ENCODE measurements around the gene SOX18.

The SOX18 gene

DNA sequence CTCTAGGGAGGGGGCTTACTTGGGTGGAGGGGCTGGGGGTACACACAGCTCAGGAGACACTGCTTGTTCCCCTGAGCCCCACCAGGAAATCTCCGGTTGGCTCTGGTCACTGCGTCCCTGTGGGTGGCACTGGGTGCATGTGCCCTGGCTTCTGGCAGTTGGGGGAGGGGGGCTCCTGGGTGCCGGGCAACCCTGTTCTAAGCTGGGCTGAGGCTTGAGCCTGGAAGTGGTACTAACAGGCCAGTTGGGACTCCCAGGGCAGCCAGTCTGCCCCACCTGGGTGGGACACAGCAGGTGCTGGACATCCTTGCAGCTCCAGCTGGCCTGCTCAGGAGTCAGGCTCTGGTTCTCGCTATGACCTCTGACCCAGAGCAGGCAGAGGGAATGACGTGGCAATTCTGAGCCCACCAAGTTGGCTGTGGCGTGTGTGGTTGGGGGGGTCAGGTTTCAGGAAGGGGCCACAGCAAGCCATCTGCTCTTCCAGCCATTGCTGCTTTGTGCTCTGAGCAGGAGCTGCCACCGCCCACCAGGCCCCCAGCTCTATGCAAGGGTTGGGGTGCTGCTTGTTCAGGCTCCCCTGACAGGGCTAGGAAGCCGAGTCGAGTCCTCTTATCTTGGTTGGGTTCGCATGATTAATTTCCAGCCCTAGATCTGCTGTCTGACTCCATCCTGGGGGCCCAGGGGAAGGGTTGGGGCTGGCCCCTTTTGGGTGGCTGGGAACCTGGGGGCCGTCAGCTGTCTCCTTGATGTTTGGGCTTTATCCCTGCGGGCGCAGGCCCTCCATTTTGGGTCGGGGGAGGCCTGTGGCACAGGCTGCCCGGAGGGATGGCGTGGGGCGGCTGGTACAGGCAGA is 12.9 kb downstream of the SOX18 start:
- H3K4me3 ChIP-seq (ENCODE audit: low read length), result no peak overlapping the region
- TF ChIP-seq ZNF274 (IDR thresholded peaks at IDR 0.05; ENCODE audit: low read depth, low read length), result no peak

- H3K4me3 ChIP-seq (ENCODE audit: low read length), result no peak within 1 kb of the TSS
- no peak for TF ChIP-seq ZNF274 (IDR thresholded peaks at IDR 0.05; ENCODE audit: low read depth, low read length)
These were observed 13.5 kb downstream of the SOX18 start, which contains the start of gene C20orf204 for GRCh38 chr20:64035933-64036345. TSS of gene C20orf204 (plus strand) at chr20:64036182. CDS start at chr20:64036324, 142 bp downstream.

GRCh38 chr20:64035066-64035932 is 14.1 kb downstream of the SOX18 start:
- no peak overlapping the region for H3K4me3 ChIP-seq (ENCODE audit: low read length)
- no peak for TF ChIP-seq ZNF274 (IDR thresholded peaks at IDR 0.05; ENCODE audit: low read depth, low read length)

DNA sequence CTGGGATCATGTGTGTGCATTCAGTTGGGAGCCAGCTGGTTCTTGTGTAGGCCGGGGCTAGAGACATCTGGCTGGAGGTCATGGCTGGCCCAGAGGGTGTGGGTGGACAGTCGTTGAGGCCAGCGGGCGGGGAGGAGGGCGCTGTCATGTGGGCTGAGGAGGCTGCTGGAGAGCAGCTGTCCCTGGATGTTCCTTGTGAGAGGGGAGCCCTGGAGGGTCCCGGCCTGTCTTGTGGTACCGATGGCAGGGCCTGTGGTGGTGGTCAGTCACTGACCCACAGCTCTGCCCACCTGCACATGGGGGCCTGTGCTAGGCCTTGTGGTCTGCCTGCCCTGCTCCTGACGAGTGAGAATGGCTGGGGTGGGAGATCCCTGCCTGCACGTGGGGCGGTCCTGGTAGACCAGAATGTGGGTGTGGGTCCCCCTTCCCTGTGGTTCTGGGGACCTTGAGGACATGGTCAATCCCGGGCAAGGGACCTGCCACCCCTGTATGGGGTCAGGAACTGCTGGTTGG is 15.4 kb downstream of the SOX18 start:
- H3K4me3 ChIP-seq (ENCODE audit: low read length), result no peak overlapping the region

GRCh38 chr20:64032706-64033624 is 16.5 kb downstream of the SOX18 start:
- H3K4me3 ChIP-seq (ENCODE audit: low read length), result no peak overlapping the region
- no peak for TF ChIP-seq ZNF274 (IDR thresholded peaks at IDR 0.05; ENCODE audit: low read depth, low read length)

More for the DNA sequence above, 15.4 kb downstream of the SOX18 start:
- TF ChIP-seq ZNF274 (IDR thresholded peaks at IDR 0.05; ENCODE audit: low read depth, low read length), result no peak

GRCh38 chr20:64031822-64032314 is 17.6 kb downstream of the SOX18 start:
- H3K4me3 ChIP-seq (ENCODE audit: low read length), result no peak overlapping the region
- TF ChIP-seq ZNF274 (IDR thresholded peaks at IDR 0.05; ENCODE audit: low read depth, low read length), result no peak

DNA sequence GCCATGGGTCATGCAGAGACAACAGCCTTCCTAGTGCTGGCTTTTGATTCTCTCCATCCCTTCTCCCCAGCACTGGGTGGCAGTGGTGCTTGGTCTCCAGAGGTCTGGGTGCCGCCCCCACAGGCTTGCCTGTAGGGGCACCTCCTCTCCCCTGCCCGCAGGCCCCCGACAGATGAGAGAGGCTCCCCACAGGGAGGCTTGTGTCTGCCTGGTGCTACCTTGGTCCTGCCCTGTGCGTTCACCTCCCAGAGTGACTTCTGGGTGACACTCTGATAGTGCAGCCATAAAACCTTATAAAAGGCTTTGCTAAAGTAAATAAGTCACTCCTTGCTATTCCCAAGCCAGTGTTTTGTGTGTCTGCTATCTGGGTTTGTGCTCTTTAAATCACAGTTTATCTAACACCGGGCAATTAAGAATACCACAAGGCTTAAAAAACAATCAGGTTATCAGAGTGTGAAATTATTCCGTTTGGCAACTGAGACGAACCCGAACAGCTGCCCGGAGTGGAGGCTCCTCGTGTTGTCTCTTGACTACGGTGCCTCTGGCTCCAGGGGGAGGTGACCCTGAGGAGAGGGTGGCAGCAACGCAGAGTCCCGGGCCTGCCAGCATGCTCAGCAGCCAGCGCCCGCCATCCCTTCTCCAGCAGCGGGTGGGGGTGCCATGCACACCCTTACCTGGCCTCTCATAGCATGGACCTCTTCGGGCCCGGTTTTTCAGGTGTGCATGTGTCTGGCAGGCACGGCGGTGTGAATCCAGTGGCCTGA is 18.9 kb downstream of the SOX18 start:
- no peak overlapping the region for H3K4me3 ChIP-seq (ENCODE audit: low read length)
- TF ChIP-seq ZNF274 (IDR thresholded peaks at IDR 0.05; ENCODE audit: low read depth, low read length), result no peak

- no peak overlapping the region for H3K4me3 ChIP-seq (ENCODE audit: low read length)
- no peak for TF ChIP-seq ZNF274 (IDR thresholded peaks at IDR 0.05; ENCODE audit: low read depth, low read length)
These were observed 19.9 kb downstream of the SOX18 start for GRCh38 chr20:64029293-64030117.

- TF ChIP-seq ZNF274 (IDR thresholded peaks at IDR 0.05; ENCODE audit: low read depth, low read length), result no peak
- H3K4me3 ChIP-seq (ENCODE audit: low read length), result no peak overlapping the region
These were observed 21.3 kb downstream of the SOX18 start for GRCh38 chr20:64027981-64028685.

- no peak for TF ChIP-seq ZNF274 (IDR thresholded peaks at IDR 0.05; ENCODE audit: low read depth, low read length)
These were observed 23.5 kb downstream of the SOX18 start for GRCh38 chr20:64025826-64026412.

More at GRCh38 chr20:64025826-64026412, 23.5 kb downstream of the SOX18 start:
- H3K4me3 ChIP-seq (ENCODE audit: low read length), result no peak overlapping the region
